IMR-90 (cell line): ENCODE data around the gene ATRN. TPM values are rescaled to one million over a fixed set of nuclear protein-coding genes. Genes with fewer than 3 reads are reported as not detected.
A peak's percentile ranks its signal among the peaks of the same experiment; 100 is the strongest.

Experiments used
- ATAC-seq: fragments of 200-7000 bp; cut with Tn5 transposase; 2 replicates; pipeline ENCODE4 v1.9.1; 2020; ENCODE audit warnings: low read depth, mild to moderate bottlenecking, moderate library complexity
- BruUV-seq: library from RNA; stranded (reverse); fragments of 400-500 nt; replicated peaks from 2 replicates; lab custom pipeline; 2021; lab: Mats Ljungman, UMichigan
- CTCF ChIA-PET: fragments of 300-600 bp; formaldehyde crosslinking; extraction: SDS; loops from one replicate; lab custom pipeline; 2021; ENCODE audit warnings: antibody characterized with exemption; lab: Yijun Ruan, JAX
- POLR2A ChIA-PET: fragments of 300-600 bp; sonication (Branson Sonifier 250); formaldehyde crosslinking; loops from one replicate; lab custom pipeline; 2022; ENCODE audit warnings: antibody characterized with exemption; ENCODE audit not compliant: unreplicated experiment; lab: Charles Lee
- DNase-seq: peaks from one replicate; pipeline ENCODE4 v3.0.0; 2013
- H2AFZ ChIP-seq: replicated peaks from 2 replicates; pipeline ENCODE3; 2013; ENCODE audit warnings: low read length, mild to moderate bottlenecking; ENCODE audit not compliant: poor library complexity
- H2AK5ac ChIP-seq: 2 replicates; pipeline ENCODE4 v1.6.1; 2013; ENCODE audit warnings: low read depth, low read length, inconsistent platforms
- H2AK9ac ChIP-seq: replicated peaks from 2 replicates; pipeline ENCODE3; 2013; ENCODE audit warnings: mild to moderate bottlenecking, low read depth, low read length, moderate library complexity; ENCODE audit not compliant: poor library complexity
- H2BK120ac ChIP-seq: 2 replicates; pipeline ENCODE4 v1.6.1; 2013; ENCODE audit warnings: low read depth, low read length, inconsistent platforms
- H2BK15ac ChIP-seq: 3 replicates; pipeline ENCODE4 v1.6.1; 2013; ENCODE audit warnings: low read depth, low read length, inconsistent platforms
- H2BK20ac ChIP-seq: 2 replicates; pipeline ENCODE4 v1.6.1; 2013; ENCODE audit warnings: low read depth, mild to moderate bottlenecking, inconsistent platforms, low read length, moderate library complexity
- H2BK5ac ChIP-seq: 2 replicates; pipeline ENCODE4 v1.6.1; 2013; ENCODE audit warnings: mild to moderate bottlenecking, low read depth, low read length, inconsistent platforms; ENCODE audit not compliant: poor library complexity, severe bottlenecking
- H3K14ac ChIP-seq: replicated peaks from 2 replicates; pipeline ENCODE4 v1.6.1; 2013; ENCODE audit warnings: low read depth, low read length, inconsistent platforms
- H3K18ac ChIP-seq: 2 replicates; pipeline ENCODE4 v1.6.1; 2013; ENCODE audit warnings: low read depth, low read length, control low read depth
- H3K23ac ChIP-seq: 2 replicates; pipeline ENCODE4 v1.6.1; 2013; ENCODE audit warnings: low read depth, low read length, inconsistent platforms
- H3K27ac ChIP-seq: 2 replicates; pipeline ENCODE4 v1.5.1; 2013; ENCODE audit warnings: mild to moderate bottlenecking, control low read depth, low read length; ENCODE audit not compliant: insufficient read depth
- H3K27me3 ChIP-seq: 2 replicates; pipeline ENCODE4 v1.6.1; 2013; ENCODE audit warnings: low read length; ENCODE audit not compliant: control insufficient read depth, insufficient read depth
- H3K36me3 ChIP-seq: 2 replicates; pipeline ENCODE4 v1.6.1; 2013; ENCODE audit warnings: low read length, mixed read lengths; ENCODE audit not compliant: control insufficient read depth, insufficient read depth
- H3K4ac ChIP-seq: 2 replicates; pipeline ENCODE4 v1.6.1; 2013; ENCODE audit warnings: low read depth, low read length, inconsistent platforms
- H3K4me1 ChIP-seq: 2 replicates; pipeline ENCODE4 v1.6.1; 2013; ENCODE audit warnings: low read length, mixed read lengths; ENCODE audit not compliant: control insufficient read depth, insufficient read depth
- H3K4me2 ChIP-seq: 2 replicates; pipeline ENCODE4 v1.6.1; 2013; ENCODE audit warnings: low read depth, mild to moderate bottlenecking, control low read depth, low read length, moderate library complexity
- H3K4me3 ChIP-seq: 2 replicates; pipeline ENCODE4 v1.5.1; 2013; ENCODE audit warnings: low read depth, mild to moderate bottlenecking, control low read depth, low read length, moderate library complexity; ENCODE audit not compliant: insufficient read depth
- H3K56ac ChIP-seq: 2 replicates; pipeline ENCODE4 v1.6.1; 2013; ENCODE audit warnings: low read length, inconsistent platforms; ENCODE audit not compliant: insufficient read depth; ENCODE audit errors: extremely low read depth
- H3K79me1 ChIP-seq, 2 experiments: 2 replicates each; pipeline ENCODE4 v1.6.1; 2013; ENCODE audit warnings: low read length in 2 of 2, inconsistent platforms in 1 of 2, low read depth in 1 of 2
- H3K9ac ChIP-seq: 2 replicates; pipeline ENCODE4 v1.6.1; 2013; ENCODE audit warnings: low read depth, low read length, control low read depth
- H3K9me1 ChIP-seq: 2 replicates; pipeline ENCODE4 v1.6.1; 2013; ENCODE audit warnings: low read length, inconsistent platforms; ENCODE audit not compliant: insufficient read depth
- H3K9me3 ChIP-seq: 2 replicates; pipeline ENCODE4 v1.6.1; 2013; ENCODE audit warnings: low read length; ENCODE audit not compliant: control insufficient read depth, insufficient read depth
- H4K20me1 ChIP-seq: 2 replicates; pipeline ENCODE4 v1.6.1; 2013; ENCODE audit warnings: low read length, inconsistent platforms; ENCODE audit not compliant: insufficient read depth
- H4K5ac ChIP-seq: 2 replicates; pipeline ENCODE4 v1.6.1; 2013; ENCODE audit warnings: mild to moderate bottlenecking, low read depth, low read length, control low read depth
- H4K8ac ChIP-seq, 2 experiments: 2 replicates each; pipeline ENCODE4 v1.6.1; 2013; ENCODE audit warnings: low read depth in 2 of 2, low read length in 2 of 2, control low read depth in 1 of 2, inconsistent platforms in 1 of 2
- H4K91ac ChIP-seq: 2 replicates; pipeline ENCODE4 v1.6.1; 2013; ENCODE audit warnings: low read depth, low read length, inconsistent platforms; ENCODE audit not compliant: insufficient read depth
- BHLHE40 ChIP-seq: fragments of 150-350 bp; IDR thresholded peaks from 2 replicates; pipeline ENCODE4 v1.6.1; 2016; ENCODE audit warnings: mild to moderate bottlenecking, low read depth, low read length
- CEBPB ChIP-seq: IDR thresholded peaks from 2 replicates; pipeline ENCODE4 v1.6.1; 2012; ENCODE audit warnings: low read depth, low read length, improper control_type of control experiment
- CHD1 ChIP-seq: IDR thresholded peaks from 2 replicates; pipeline ENCODE4 v1.6.1; 2012; ENCODE audit warnings: low read depth, low read length, improper control_type of control experiment
- FOS ChIP-seq: fragments of 150-350 bp; IDR thresholded peaks from 2 replicates; pipeline ENCODE4 v1.6.1; 2016; ENCODE audit warnings: low read depth, low read length
- MAFK ChIP-seq: IDR thresholded peaks from 2 replicates; pipeline ENCODE4 v1.6.1; 2012; ENCODE audit warnings: low read depth, low read length, improper control_type of control experiment
- MXI1 ChIP-seq: IDR thresholded peaks from 2 replicates; pipeline ENCODE4 v1.6.1; 2012; ENCODE audit warnings: low read depth, mild to moderate bottlenecking, low read length, moderate library complexity, borderline replicate concordance
- POLR2A ChIP-seq: IDR thresholded peaks from 2 replicates; pipeline ENCODE4 v1.6.1; 2012; ENCODE audit warnings: mild to moderate bottlenecking, low read depth, low read length
- RCOR1 ChIP-seq: IDR thresholded peaks from 2 replicates; pipeline ENCODE4 v1.6.1; 2012; ENCODE audit warnings: mild to moderate bottlenecking, low read length, improper control_type of control experiment; ENCODE audit not compliant: insufficient replicate concordance
- RFX5 ChIP-seq: IDR thresholded peaks from 2 replicates; pipeline ENCODE4 v1.8.0; 2012; ENCODE audit warnings: low read depth, mild to moderate bottlenecking, low read length, moderate library complexity
- SMC3 ChIP-seq: fragments of 150-350 bp; IDR thresholded peaks from 2 replicates; pipeline ENCODE4 v1.6.1; 2016; ENCODE audit warnings: low read depth, mild to moderate bottlenecking, antibody characterized with exemption, low read length, moderate library complexity
- WGBS, 2 experiments: methylation state at CpG; one replicate each; pipeline versions ENCODE4 v1.1.5 to v1.1.7; 2013; ENCODE audit warnings: missing lambda C conversion rate in 2 of 2; ENCODE audit not compliant: insufficient read length in 1 of 2; ENCODE audit errors: extremely low coverage in 2 of 2; 5-methylcytosine and 5-hydroxymethylcytosine counted together
- dilution Hi-C: fragments of 300-500 bp; cut with HindIII; formaldehyde crosslinking; loops from one replicate; pipeline ENCODE4 v1.14.3; 2018; ENCODE audit warnings: low sequenced_read_pairs; ENCODE audit not compliant: unreplicated experiment
- in situ Hi-C: fragments of 300-500 bp; cut with MboI; formaldehyde crosslinking; loops from 3 replicates; pipeline ENCODE4 v1.14.3; 2019; ENCODE audit warnings: low sequenced_read_pairs, inconsistent platforms, mixed read lengths
- intact Hi-C: fragments of 100-400 bp; cut with micrococcal nuclease; formaldehyde crosslinking; loops from 2 replicates; pipeline ENCODE4 v1.10.0; 2022
- polyA plus RNA-seq, 3 experiments: library from polyadenylated mRNA; depleted of rRNA; stranded (reverse); fragments of >200 nt; gene quantifications; 2 replicates each; pipeline ENCODE4 v1.2.3, GENCODE V29; 2012; ENCODE audit warnings: low replicate concordance in 1 of 3
- total RNA-seq: library from RNA; depleted of rRNA; stranded (reverse); fragments of >200 nt; gene quantifications from 2 replicates; pipeline ENCODE4 v1.2.3, GENCODE V29; 2012
- TF ChIP-seq, protein P1 (sequence below): fragments of 150-350 bp; IDR thresholded peaks from 2 replicates; pipeline ENCODE4 v1.6.1; 2016; ENCODE audit warnings: low read depth, mild to moderate bottlenecking, low read length, moderate library complexity, borderline replicate concordance
- TF ChIP-seq, protein P2 (sequence below): conservative IDR thresholded peaks from 2 replicates; pipeline ENCODE4 v1.5.1; 2012; ENCODE audit warnings: mild to moderate bottlenecking, low read depth, low read length, improper control_type of control experiment

ATRN gene
- total and polyA plus RNA-seq, 2 of the 4 experiments (the other 2 are of a cell fraction) = 32.3 to 46.2 TPM

DNA sequence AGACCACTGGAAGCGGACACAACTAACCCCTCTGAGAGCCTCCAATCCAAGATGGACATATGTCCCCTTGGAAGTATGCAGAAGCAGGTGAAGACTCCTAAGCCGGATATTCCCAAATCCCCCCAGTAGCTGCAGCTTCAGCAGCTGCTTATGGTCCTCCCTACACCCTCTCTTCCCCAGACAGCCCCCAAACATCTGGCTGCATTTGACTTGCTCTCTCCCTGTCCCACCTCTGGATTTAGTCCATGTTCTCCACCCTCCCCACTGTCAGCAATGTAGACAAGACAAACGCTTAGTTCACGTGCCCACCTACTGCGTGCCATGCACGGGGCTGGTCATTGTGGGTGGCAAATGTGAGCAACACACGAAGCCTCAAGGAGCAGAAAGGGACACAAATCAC, 215.6 kb downstream of the ATRN start:
- H3K9ac ChIP-seq = no peak overlapping the region
- H3K4me1 ChIP-seq = peaks cover 18% of the 10 kb centered on the region
- no peak overlapping the region; the same call in 1 of the 2 replicates for H4K5ac ChIP-seq
- 0 out of 2 replicates have a peak overlapping the region, but pooled peaks have one; percentile 26 for H3K14ac ChIP-seq
- H2BK15ac ChIP-seq = no peak overlapping the region
- peak overlapping the region; percentile 38; the same call in 1 of the 2 replicates for H3K4ac ChIP-seq
- POLR2A ChIA-PET = no interaction called here
- H3K9me3 ChIP-seq = no peaks in the 10 kb centered on the region
- H2AFZ ChIP-seq = peak overlapping the region; percentile 53
- no peak overlapping the region for H3K4me3 ChIP-seq
- peak overlapping the region in 1 of 2 experiments; percentile 13; a peak in 1 of 4 replicates for H4K8ac ChIP-seq
- no peak overlapping the region for H4K91ac ChIP-seq
- dilution Hi-C loops = no loop called here
- peak overlapping the region; percentile 34; the same call in 1 of the 2 replicates for H2BK120ac ChIP-seq
- 0 out of 2 replicates have a peak overlapping the region, but pooled peaks have one; percentile 8 for H3K23ac ChIP-seq
- peak overlapping the region; percentile 1 for H2BK5ac ChIP-seq
- in situ Hi-C loops = no loop called here
- no peaks in the 10 kb centered on the region for H4K20me1 ChIP-seq
- peak overlapping the region; percentile 21 for H2AK9ac ChIP-seq
- WGBS, 2 experiments = 50% methylated on average over 1 of the region's 7 CpGs; no CpG with 5 or more reads in 1 of the 2 experiments
- CTCF ChIA-PET = interaction anchor here (1.5 to 2.0 kb wide), 2 partner anchors 10 to 24 kb away, joined by 3 to 9 read pairs; no protein-coding TSS in a partner anchor
- H3K4me2 ChIP-seq = peak overlapping the region; percentile 13; the same call in 1 of the 2 replicates
- no TSS peak for BruUV-seq
- H2AK5ac ChIP-seq = peak overlapping the region; percentile 41; the same call in 1 of the 2 replicates
- ATAC-seq (no peak), DNase-seq (no peak)
- peak overlapping the region; percentile 12 for H3K18ac ChIP-seq
- TF ChIP-seq CHD1 = no peak
- no peak for TF ChIP-seq BHLHE40
- TF ChIP-seq, protein P1, sequence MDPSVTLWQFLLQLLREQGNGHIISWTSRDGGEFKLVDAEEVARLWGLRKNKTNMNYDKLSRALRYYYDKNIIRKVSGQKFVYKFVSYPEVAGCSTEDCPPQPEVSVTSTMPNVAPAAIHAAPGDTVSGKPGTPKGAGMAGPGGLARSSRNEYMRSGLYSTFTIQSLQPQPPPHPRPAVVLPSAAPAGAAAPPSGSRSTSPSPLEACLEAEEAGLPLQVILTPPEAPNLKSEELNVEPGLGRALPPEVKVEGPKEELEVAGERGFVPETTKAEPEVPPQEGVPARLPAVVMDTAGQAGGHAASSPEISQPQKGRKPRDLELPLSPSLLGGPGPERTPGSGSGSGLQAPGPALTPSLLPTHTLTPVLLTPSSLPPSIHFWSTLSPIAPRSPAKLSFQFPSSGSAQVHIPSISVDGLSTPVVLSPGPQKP = no peak
- no peak for TF ChIP-seq FOS
- no peak for TF ChIP-seq MAFK
- TF ChIP-seq, protein P2, sequence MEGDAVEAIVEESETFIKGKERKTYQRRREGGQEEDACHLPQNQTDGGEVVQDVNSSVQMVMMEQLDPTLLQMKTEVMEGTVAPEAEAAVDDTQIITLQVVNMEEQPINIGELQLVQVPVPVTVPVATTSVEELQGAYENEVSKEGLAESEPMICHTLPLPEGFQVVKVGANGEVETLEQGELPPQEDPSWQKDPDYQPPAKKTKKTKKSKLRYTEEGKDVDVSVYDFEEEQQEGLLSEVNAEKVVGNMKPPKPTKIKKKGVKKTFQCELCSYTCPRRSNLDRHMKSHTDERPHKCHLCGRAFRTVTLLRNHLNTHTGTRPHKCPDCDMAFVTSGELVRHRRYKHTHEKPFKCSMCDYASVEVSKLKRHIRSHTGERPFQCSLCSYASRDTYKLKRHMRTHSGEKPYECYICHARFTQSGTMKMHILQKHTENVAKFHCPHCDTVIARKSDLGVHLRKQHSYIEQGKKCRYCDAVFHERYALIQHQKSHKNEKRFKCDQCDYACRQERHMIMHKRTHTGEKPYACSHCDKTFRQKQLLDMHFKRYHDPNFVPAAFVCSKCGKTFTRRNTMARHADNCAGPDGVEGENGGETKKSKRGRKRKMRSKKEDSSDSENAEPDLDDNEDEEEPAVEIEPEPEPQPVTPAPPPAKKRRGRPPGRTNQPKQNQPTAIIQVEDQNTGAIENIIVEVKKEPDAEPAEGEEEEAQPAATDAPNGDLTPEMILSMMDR = no peak
- no peak for TF ChIP-seq CEBPB
- no peak for TF ChIP-seq SMC3
- TF ChIP-seq POLR2A = no peak
- TF ChIP-seq RFX5 = no peak
- no peak for TF ChIP-seq MXI1
- no peak for TF ChIP-seq RCOR1
- H3K9me1 ChIP-seq = peaks cover 17% of the 10 kb centered on the region
- H3K27ac ChIP-seq = peak overlapping the region; percentile 7; the same call in 1 of the 2 replicates
- intact Hi-C loops = no loop called here
- H3K56ac ChIP-seq = no peak overlapping the region
- H3K36me3 ChIP-seq = no peaks in the 10 kb centered on the region
- H3K79me1 ChIP-seq = no peaks in the 10 kb centered on the region
- H3K27me3 ChIP-seq = peaks cover 2% of the 10 kb centered on the region; the same call in 1 of the 2 replicates
- H2BK20ac ChIP-seq = no peak overlapping the region
